H9 (cell line): ENCODE results near the gene IREB2. TPM values are rescaled to one million over a fixed set of nuclear protein-coding genes. Genes with fewer than 3 reads are reported as not detected.

ENCODE experiments used
- DNase-seq: peaks from one replicate; pipeline ENCODE4 v3.0.0-alpha.2; 2017
- H2AFZ ChIP-seq: one replicate; pipeline ENCODE4 v1.6.1; 2013; ENCODE audit warnings: mild to moderate bottlenecking, low read length, control low read depth, moderate library complexity
- H2AK5ac ChIP-seq: 2 replicates; pipeline ENCODE4 v1.6.1; 2013; ENCODE audit warnings: low read length, control low read depth, mixed read lengths; ENCODE audit not compliant: insufficient read length
- H2BK120ac ChIP-seq: one replicate; pipeline ENCODE4 v1.6.1; 2013; ENCODE audit warnings: low read depth, mild to moderate bottlenecking, low read length, control low read depth, inconsistent platforms; ENCODE audit not compliant: poor library complexity, severe bottlenecking
- H2BK12ac ChIP-seq: 2 replicates; pipeline ENCODE4 v1.6.1; 2013; ENCODE audit warnings: low read length, control low read depth, mixed read lengths, low read depth; ENCODE audit not compliant: insufficient read length
- H2BK15ac ChIP-seq: 2 replicates; pipeline ENCODE4 v1.6.1; 2013; ENCODE audit warnings: low read depth, low read length, control low read depth
- H2BK20ac ChIP-seq: one replicate; pipeline ENCODE4 v1.6.1; 2013; ENCODE audit warnings: low read depth, mild to moderate bottlenecking, low read length, control low read depth, inconsistent platforms; ENCODE audit not compliant: poor library complexity, severe bottlenecking
- H2BK5ac ChIP-seq: 2 replicates; pipeline ENCODE4 v1.6.1; 2013; ENCODE audit warnings: low read length, control low read depth, mixed read lengths; ENCODE audit not compliant: insufficient read length
- H3K14ac ChIP-seq: 2 replicates; pipeline ENCODE4 v1.6.1; 2013; ENCODE audit warnings: low read length, control low read depth; ENCODE audit not compliant: insufficient read depth
- H3K18ac ChIP-seq: 2 replicates; pipeline ENCODE4 v1.6.1; 2013; ENCODE audit warnings: low read depth, mild to moderate bottlenecking, mixed read lengths, low read length, control low read depth; ENCODE audit not compliant: insufficient read length
- H3K23ac ChIP-seq: 2 replicates; pipeline ENCODE4 v1.6.1; 2013; ENCODE audit warnings: low read length, control low read depth, mixed read lengths, low read depth; ENCODE audit not compliant: insufficient read length
- H3K23me2 ChIP-seq: 2 replicates; pipeline ENCODE4 v1.6.1; 2013; ENCODE audit warnings: low read depth, mild to moderate bottlenecking, mixed read lengths, low read length, control low read depth; ENCODE audit not compliant: insufficient read length, poor library complexity, severe bottlenecking
- H3K27ac ChIP-seq: 2 replicates; pipeline ENCODE4 v1.5.1; 2013; ENCODE audit warnings: low read length, control low read depth, mixed read lengths, low read depth; ENCODE audit not compliant: insufficient read length
- H3K27me3 ChIP-seq: 2 replicates; pipeline ENCODE4 v1.6.1; 2013; ENCODE audit warnings: low read length, control low read depth, inconsistent platforms; ENCODE audit not compliant: insufficient read depth
- H3K4ac ChIP-seq: 2 replicates; pipeline ENCODE4 v1.6.1; 2013; ENCODE audit warnings: low read depth, mild to moderate bottlenecking, control low read depth, inconsistent platforms, low read length, moderate library complexity
- H3K4me1 ChIP-seq: 2 replicates; pipeline ENCODE4 v1.6.1; 2013; ENCODE audit warnings: low read length, control low read depth, inconsistent platforms; ENCODE audit not compliant: insufficient read depth
- H3K4me2 ChIP-seq: 2 replicates; pipeline ENCODE4 v1.6.1; 2013; ENCODE audit warnings: low read length, control low read depth, mixed read lengths; ENCODE audit not compliant: insufficient read length, insufficient read depth
- H3K56ac ChIP-seq: 2 replicates; pipeline ENCODE4 v1.6.1; 2013; ENCODE audit warnings: low read depth, mild to moderate bottlenecking, mixed read lengths, low read length, control low read depth; ENCODE audit not compliant: insufficient read length
- H3K79me1 ChIP-seq: 2 replicates; pipeline ENCODE4 v1.6.1; 2013; ENCODE audit warnings: low read depth, mild to moderate bottlenecking, moderate library complexity, low read length, control low read depth, inconsistent platforms; ENCODE audit not compliant: insufficient read depth, poor library complexity, severe bottlenecking
- H3K79me2 ChIP-seq: 2 replicates; pipeline ENCODE4 v1.6.1; 2013; ENCODE audit warnings: low read length, control low read depth, inconsistent platforms; ENCODE audit not compliant: insufficient read depth
- H3K9ac ChIP-seq: 2 replicates; pipeline ENCODE4 v1.6.1; 2013; ENCODE audit warnings: low read length, control low read depth, mixed read lengths; ENCODE audit not compliant: insufficient read length; ENCODE audit errors: extremely low read depth
- H3K9me3 ChIP-seq: one replicate; pipeline ENCODE4 v1.6.1; 2013; ENCODE audit warnings: low read depth, low read length, inconsistent platforms; ENCODE audit not compliant: control insufficient read depth
- H3T11ph ChIP-seq: one replicate; pipeline ENCODE4 v1.6.1; 2013; ENCODE audit warnings: mild to moderate bottlenecking, low read length, control low read depth, inconsistent platforms
- H4K20me1 ChIP-seq: one replicate; pipeline ENCODE4 v1.6.1; 2013; ENCODE audit not compliant: control insufficient read depth, insufficient read length, insufficient read depth
- H4K5ac ChIP-seq: 2 replicates; pipeline ENCODE4 v1.6.1; 2013; ENCODE audit warnings: low read depth, mild to moderate bottlenecking, mixed read lengths, low read length, control low read depth; ENCODE audit not compliant: insufficient read length
- H4K8ac ChIP-seq: replicated peaks from 2 replicates; pipeline ENCODE4 v1.6.1; 2013; ENCODE audit warnings: low read length, control low read depth, mixed read lengths, low read depth; ENCODE audit not compliant: insufficient read length
- H4K91ac ChIP-seq: 2 replicates; pipeline ENCODE4 v1.6.1; 2013; ENCODE audit warnings: low read depth, mild to moderate bottlenecking, moderate library complexity, mixed read lengths, low read length, control low read depth; ENCODE audit not compliant: insufficient read length
- H3K27ac Mint-ChIP-seq, 3 experiments: 2 replicates in 2 of 3; 3 replicates in 1 of 3; pipeline ENCODE4 v1.8.0; 2020 to 2021; ENCODE audit warnings: mixed read lengths in 3 of 3, mild to moderate bottlenecking in 1 of 3, moderate library complexity in 1 of 3
- H3K27me3 Mint-ChIP-seq: 2 replicates; pipeline ENCODE4 v1.8.0; 2021; ENCODE audit warnings: low read depth, mild to moderate bottlenecking, moderate library complexity, mixed read lengths
- H3K36me3 Mint-ChIP-seq, 3 experiments: 2 replicates in 2 of 3; 3 replicates in 1 of 3; pipeline ENCODE4 v1.8.0; 2020 to 2021; ENCODE audit warnings: low read depth in 3 of 3, mixed read lengths in 3 of 3; ENCODE audit not compliant: insufficient read depth in 1 of 3
- H3K4me1 Mint-ChIP-seq, 2 experiments: 2 replicates each; pipeline ENCODE4 v1.8.0; 2020; ENCODE audit warnings: mixed read lengths in 2 of 2
- H3K4me3 Mint-ChIP-seq, 2 experiments: 2 replicates in 1 of 2; 3 replicates in 1 of 2; pipeline ENCODE4 v1.8.0; 2020 to 2021; ENCODE audit warnings: mild to moderate bottlenecking in 2 of 2, mixed read lengths in 2 of 2, moderate library complexity in 1 of 2
- H3K9me3 Mint-ChIP-seq, 2 experiments: 2 replicates in 1 of 2; 3 replicates in 1 of 2; pipeline ENCODE4 v1.8.0; 2020; ENCODE audit warnings: mild to moderate bottlenecking in 2 of 2, mixed read lengths in 2 of 2, moderate library complexity in 1 of 2
- CTCF ChIP-seq: fragments of 200-600 bp; sonication (generic); conservative IDR thresholded peaks from 3 replicates; pipeline ENCODE4 v1.8.0; 2021; ENCODE audit warnings: antibody characterized with exemption, mild to moderate bottlenecking
- WGBS: extraction: QIAGEN DNeasy Blood & Tissue Kit; methylation state at CpG from one replicate; pipeline ENCODE4 v1.1.7; 2013; ENCODE audit warnings: missing lambda C conversion rate, low lambda C conversion rate, mixed read lengths; ENCODE audit not compliant: insufficient read length; ENCODE audit errors: extremely low coverage; 5-methylcytosine and 5-hydroxymethylcytosine counted together
- total RNA-seq: library from RNA; stranded (reverse); gene quantifications from 2 replicates; pipeline ENCODE4 v1.2.1, GENCODE V29; 2021

IREB2 gene
- total RNA-seq, 1 experiment from 2014 or later = 87.6 TPM

DNA sequence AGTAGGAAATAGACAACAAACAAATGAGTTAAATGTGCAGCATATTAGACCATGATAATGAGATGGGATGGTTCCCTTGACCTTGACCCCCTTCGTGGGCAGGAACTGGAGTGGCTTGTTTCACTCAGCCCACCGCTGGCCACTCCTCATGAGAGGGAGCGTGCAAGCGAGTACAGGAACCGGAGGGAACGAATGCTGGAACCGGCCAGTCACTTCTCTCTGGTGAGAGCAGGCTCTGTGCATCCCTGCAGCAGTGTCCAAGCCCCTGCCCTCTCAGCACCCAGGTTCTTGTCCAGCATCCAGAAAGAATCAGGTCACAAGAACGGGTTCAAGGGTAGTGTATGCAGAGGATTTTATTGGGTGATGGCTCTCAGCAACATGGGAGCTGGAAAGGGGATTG is 17.2 kb upstream of the IREB2 start:
- Histone ChIP-seq H3K4me1 (no peaks in the 10 kb centered on the region), H2BK20ac (no peak overlapping the region), H3K79me2 (no peaks in the 10 kb centered on the region), H4K5ac (no peak overlapping the region), H3K79me1 (no peaks in the 10 kb centered on the region), H3K23ac (no peak overlapping the region), H4K8ac (no peak overlapping the region), H3K9ac (no peak overlapping the region), H2BK15ac (no peak overlapping the region), H3K18ac (no peak overlapping the region), H2AK5ac (no peak overlapping the region), H3K23me2 (no peaks in the 10 kb centered on the region), H3K9me3 (no peaks in the 10 kb centered on the region), H2BK120ac (no peak overlapping the region), H2BK5ac (no peak overlapping the region), H4K20me1 (no peaks in the 10 kb centered on the region), H3K27me3 (no peaks in the 10 kb centered on the region), H3K4me2 (no peak overlapping the region), H3T11ph (no peak overlapping the region), H3K56ac (no peak overlapping the region), H3K4ac (no peak overlapping the region), H2BK12ac (no peak overlapping the region), H2AFZ (no peak overlapping the region), H3K14ac (no peak overlapping the region), H4K91ac (no peak overlapping the region), H3K27ac (no peak overlapping the region)
- peaks cover 4 to 7% of the 10 kb centered on the region in 2 experiments; a peak in 4 of 5 replicates for H3K9me3 Mint-ChIP-seq
- TF ChIP-seq CTCF = no peak
- DNase-seq = no peak
- no CpG with 5 or more reads among the region's 8 CpGs for WGBS
- H3K27ac Mint-ChIP-seq = no peak overlapping the region
- H3K4me3 Mint-ChIP-seq = no peak overlapping the region
- peaks cover 7% of the 10 kb centered on the region; the same call in 1 of the 2 replicates for H3K27me3 Mint-ChIP-seq
- no peaks in the 10 kb centered on the region; a peak in 1 of 4 replicates for H3K4me1 Mint-ChIP-seq
- peaks cover 0 to 5% (median 0%) of the 10 kb centered on the region in 3 experiments; a peak in 2 of 7 replicates for H3K36me3 Mint-ChIP-seq
